Stimulated activated CD8-positive, alpha-beta memory T cell treated with anti-CD3 and anti-CD28 coated beads, Interleukin-4, amount 100 ng/mL, for 1 hour (primary cell): Measurements from ENCODE around the gene DGKZ.

ENCODE experiments used
- DNase-seq, 2 donors: peaks; one replicate each; pipeline ENCODE4 v3.0.0-alpha.2; 2020; ENCODE audit warnings: low read depth in 2 of 2, low spot score in 1 of 2

DGKZ gene

GRCh38 chr11:46322759-46323158 is 24.5 kb upstream of the DGKZ start:
- DNase-seq: no peak

GRCh38 chr11:46326813-46327416 is 20.3 kb upstream of the DGKZ start:
- DNase-seq: no peak

DNA sequence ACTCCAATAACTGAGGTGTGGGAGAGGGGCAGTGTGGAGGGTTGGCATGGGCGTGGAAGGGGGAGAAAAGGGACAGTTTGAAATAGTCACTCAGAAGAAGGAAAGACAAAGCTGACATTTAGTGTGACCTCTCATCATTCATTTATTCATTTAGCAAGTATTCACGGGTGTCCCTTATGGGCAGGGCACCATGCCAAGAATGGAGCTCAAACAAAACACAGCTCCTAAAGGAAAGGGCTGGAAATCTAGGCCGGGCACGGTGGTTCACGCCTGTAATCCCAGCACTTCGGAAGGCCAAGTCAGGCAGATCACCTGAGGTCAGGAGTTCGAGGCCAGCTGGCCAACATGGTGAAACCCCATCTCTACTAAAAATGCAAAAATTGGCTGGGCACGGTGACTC is 19.4 kb upstream of the DGKZ start:
- no peak for DNase-seq

GRCh38 chr11:46330154-46330553 is 17.1 kb upstream of the DGKZ start:
- DNase-seq: no peak

- no peak for DNase-seq
Measured at GRCh38 chr11:46330563-46331281, 16.5 kb upstream of the DGKZ start.

- no peak for DNase-seq
Measured at GRCh38 chr11:46331282-46331984, 15.8 kb upstream of the DGKZ start.

GRCh38 chr11:46332093-46332567 is 15.1 kb upstream of the DGKZ start:
- DNase-seq: no peak

GRCh38 chr11:46332568-46333393 is 14.5 kb upstream of the DGKZ start:
- DNase-seq: no peak

DNA sequence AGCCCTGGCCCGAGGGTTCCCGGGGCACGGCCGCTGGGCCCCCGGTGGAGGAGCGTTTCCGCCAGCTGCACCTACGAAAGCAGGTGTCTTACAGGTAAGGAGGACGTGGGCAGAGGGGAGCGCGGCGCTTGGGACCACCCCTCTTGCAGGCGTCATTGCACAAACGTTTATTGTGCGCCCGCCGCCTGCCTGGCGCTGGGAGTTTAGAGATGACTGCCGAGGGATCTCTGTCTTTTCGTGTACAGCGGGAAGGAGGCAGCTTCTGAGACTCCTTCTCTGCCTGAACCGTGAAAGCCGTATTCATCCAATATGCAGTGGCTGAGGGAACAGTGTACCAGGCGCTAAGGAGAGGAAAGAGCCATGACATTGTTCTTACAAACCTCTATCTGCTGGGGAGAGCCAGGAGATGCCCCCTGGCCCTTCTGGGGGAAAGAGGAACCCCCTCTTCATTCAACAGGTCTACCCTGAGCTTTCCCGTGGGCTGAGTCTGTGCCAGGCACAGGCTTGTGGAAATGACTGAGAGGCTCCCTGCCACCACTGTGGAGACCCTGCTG is 13.8 kb upstream of the DGKZ start:
- no peak for DNase-seq

GRCh38 chr11:46334211-46334610 is 13.1 kb upstream of the DGKZ start:
- no peak for DNase-seq

- DNase-seq: no peak
Measured at GRCh38 chr11:46335271-46335670, 12.0 kb upstream of the DGKZ start.

GRCh38 chr11:46335890-46336562 is 11.2 kb upstream of the DGKZ start:
- no peak for DNase-seq

GRCh38 chr11:46336563-46337180 is 10.6 kb upstream of the DGKZ start:
- no peak for DNase-seq

GRCh38 chr11:46337626-46338345 is 9.5 kb upstream of the DGKZ start:
- DNase-seq: no peak

GRCh38 chr11:46338636-46338987 is 8.7 kb upstream of the DGKZ start:
- no peak for DNase-seq

DNA sequence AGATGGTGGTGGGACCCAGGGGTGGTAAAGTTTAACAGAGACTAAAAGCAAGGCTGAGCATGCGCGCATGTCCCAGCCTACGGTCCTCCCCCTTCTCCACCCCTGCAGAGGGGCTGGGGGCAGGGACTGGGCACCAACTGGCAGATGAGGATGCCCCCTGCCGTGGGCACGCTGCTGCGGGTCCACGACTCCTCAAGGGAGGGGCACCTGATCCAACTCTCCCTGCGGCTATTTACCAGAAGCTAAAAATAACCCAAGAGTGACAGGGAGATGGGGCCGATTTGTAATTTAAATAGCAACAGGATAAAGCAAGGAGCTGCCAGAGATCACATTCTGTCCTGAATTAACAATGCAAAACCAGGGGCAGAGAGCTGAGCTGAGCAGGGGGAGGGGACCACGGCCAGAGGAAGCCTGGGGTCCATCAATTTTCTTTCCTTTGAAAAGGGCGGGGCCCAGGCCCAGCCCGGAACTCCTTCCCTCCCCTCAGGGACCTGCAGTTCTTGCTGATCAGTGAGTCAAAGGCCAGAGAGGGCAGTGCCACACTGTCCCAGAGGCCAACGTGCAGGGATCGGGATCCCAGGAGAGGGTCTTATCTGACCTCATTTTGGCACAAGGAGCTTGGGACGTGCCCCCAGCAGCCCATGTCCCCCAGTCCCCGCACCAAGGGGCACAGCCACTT is 8.1 kb upstream of the DGKZ start:
- DNase-seq: no peak

DNA sequence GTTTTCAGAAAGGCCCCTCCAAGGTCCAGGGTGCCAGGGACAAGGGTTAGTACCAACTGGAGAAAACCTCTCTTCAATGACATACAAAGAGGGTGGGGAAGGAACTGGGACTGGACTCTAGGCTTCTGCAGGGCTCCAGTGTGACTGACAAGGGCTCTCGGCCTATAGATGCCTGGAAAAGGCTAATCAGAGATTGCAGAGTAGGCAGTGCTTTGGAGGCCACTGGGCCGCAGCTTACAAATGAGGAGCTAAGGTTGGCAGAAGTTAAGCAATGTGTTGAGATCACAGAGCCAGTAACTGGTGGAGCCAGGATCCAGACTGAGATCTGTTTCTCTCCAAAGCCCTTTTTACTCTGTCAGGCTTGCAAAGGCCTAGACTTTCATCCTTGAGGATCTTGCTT is 7.4 kb upstream of the DGKZ start:
- DNase-seq: no peak

GRCh38 chr11:46341454-46341853 is 5.8 kb upstream of the DGKZ start:
- DNase-seq: no peak

- DNase-seq: no peak
Measured at GRCh38 chr11:46342239-46342638, 5.0 kb upstream of the DGKZ start.
